ENCODE data around the gene PRDX5. TPM values are rescaled to one million over a fixed set of nuclear protein-coding genes. Genes with fewer than 3 reads are reported as not detected.
A peak's percentile ranks its signal among the peaks of the same experiment; 100 is the strongest.

The PRDX5 gene
- total and polyA plus RNA-seq, 10 of the 15 experiments (the other 5 are each of a cell fraction or from before 2014, with no cell fraction given): 95.7 to 406 (median 240) TPM

GRCh38 chr11:64355078-64355940 is 37.4 kb downstream of the PRDX5 start (continued):
- no peak for TF ChIP-seq BCLAF1 (IDR thresholded peaks at IDR 0.05)
- 0 out of 2 replicates have a peak, but pooled peaks have one; percentile 9 for TF ChIP-seq CHD2 (IDR thresholded peaks at IDR 0.05; ENCODE audit: borderline replicate concordance, low read depth, low read length)
- TF ChIP-seq BHLHE40 (IDR thresholded peaks at IDR 0.05; ENCODE audit: borderline replicate concordance in 1 of 2, low read depth in 2 of 2, low read length in 1 of 2): 0 out of 4 replicates have a peak, but pooled peaks of 1 of the 2 experiments have one; percentile 29
- TF ChIP-seq SMAD1 (IDR thresholded peaks at IDR 0.05; ENCODE audit: low read depth, partially characterized antibody): no peak
- TF ChIP-seq DPF2 (IDR thresholded peaks at IDR 0.05): 0 out of 2 replicates have a peak, but pooled peaks have one; percentile 23
- no peak for TF ChIP-seq PML (IDR thresholded peaks at IDR 0.05; ENCODE audit: low read length)
- TF ChIP-seq KDM1A (IDR thresholded peaks at IDR 0.05; ENCODE audit: borderline replicate concordance): no peak
- no peak for TF ChIP-seq NFIC (IDR thresholded peaks at IDR 0.05; ENCODE audit: low read depth, low read length)
- TF ChIP-seq USF2 (IDR thresholded peaks at IDR 0.05; ENCODE audit: borderline replicate concordance, low read depth, low read length): no peak
- no peak for TF ChIP-seq REST (IDR thresholded peaks at IDR 0.05; ENCODE audit: low read depth, low read length)
- TF ChIP-seq FOS (IDR thresholded peaks at IDR 0.05; ENCODE audit: borderline replicate concordance, extremely low read depth, insufficient read length): no peak
- TF ChIP-seq KAT2A (conservative IDR thresholded peaks at IDR 0.05; ENCODE audit: control insufficient read depth, low read depth, low read length): no peak
- no peak for TF ChIP-seq NFYB (IDR thresholded peaks at IDR 0.05; ENCODE audit: insufficient read depth, low read depth, low read length)
- TF ChIP-seq RAD51 (IDR thresholded peaks at IDR 0.05): no peak
- no peak for TF ChIP-seq CEBPB (IDR thresholded peaks at IDR 0.05; ENCODE audit: borderline replicate concordance in 1 of 2, low read depth in 2 of 2, low read length in 2 of 2)
- no peak for TF ChIP-seq HDAC2 (IDR thresholded peaks at IDR 0.05)
- TF ChIP-seq ZZZ3 (IDR thresholded peaks at IDR 0.05; ENCODE audit: control insufficient read depth, insufficient read length, low read depth): no peak
- no peak for TF ChIP-seq SUZ12 (IDR thresholded peaks at IDR 0.05; ENCODE audit: unreplicated experiment)
- no peak for TF ChIP-seq WRNIP1 (IDR thresholded peaks at IDR 0.05; ENCODE audit: borderline replicate concordance, low read depth, low read length)
- TF ChIP-seq ZNF24 (IDR thresholded peaks at IDR 0.05): no peak
- no peak for TF ChIP-seq EZH2 (IDR thresholded peaks at IDR 0.05; ENCODE audit: borderline replicate concordance, control insufficient read depth, low read depth, low read length)
- TF ChIP-seq MTA2 (IDR thresholded peaks at IDR 0.05; ENCODE audit: low read depth): 0 out of 2 replicates have a peak, but pooled peaks have one; percentile 30
- no peak for TF ChIP-seq BCL11A (IDR thresholded peaks at IDR 0.05; ENCODE audit: low read depth, low read length)

All from GM12878 (cell line).